Measurements from ENCODE around the gene SMOC2.
A peak's percentile ranks its signal among the peaks of the same experiment; 100 is the strongest.

The SMOC2 gene

GRCh38 chr6:168581236-168581635 is 140.3 kb downstream of the SMOC2 start:
- peak; percentile 3 for DNase-seq

GRCh38 chr6:168581706-168582105 is 140.7 kb downstream of the SMOC2 start:
- no peak for DNase-seq

- DNase-seq = no peak
Observed at GRCh38 chr6:168582571-168582981, 141.6 kb downstream of the SMOC2 start.

- DNase-seq = no peak
Observed at GRCh38 chr6:168583126-168583525, 142.1 kb downstream of the SMOC2 start.

- no peak for DNase-seq
Observed at GRCh38 chr6:168583821-168584220, 142.8 kb downstream of the SMOC2 start.

GRCh38 chr6:168584249-168584648 is 143.3 kb downstream of the SMOC2 start:
- no peak for DNase-seq

GRCh38 chr6:168584671-168585070 is 143.7 kb downstream of the SMOC2 start:
- DNase-seq = no peak

GRCh38 chr6:168585441-168585840 is 144.5 kb downstream of the SMOC2 start:
- DNase-seq = no peak

GRCh38 chr6:168589275-168589674 is 148.3 kb downstream of the SMOC2 start:
- no peak for DNase-seq

GRCh38 chr6:168590406-168590805 is 149.4 kb downstream of the SMOC2 start:
- DNase-seq = no peak

- DNase-seq = peak; percentile 82
Observed at GRCh38 chr6:168596344-168596743, 155.4 kb downstream of the SMOC2 start.

GRCh38 chr6:168597471-168597875 is 156.5 kb downstream of the SMOC2 start:
- peak; percentile 69 for DNase-seq

- no peak for DNase-seq
Observed at GRCh38 chr6:168598251-168599117, 157.5 kb downstream of the SMOC2 start.

GRCh38 chr6:168599118-168599494 is 158.1 kb downstream of the SMOC2 start:
- no peak for DNase-seq

GRCh38 chr6:168599769-168600330 is 158.9 kb downstream of the SMOC2 start:
- no peak for DNase-seq

GRCh38 chr6:168600381-168600780 is 159.4 kb downstream of the SMOC2 start:
- no peak for DNase-seq

- no peak for DNase-seq
Observed at GRCh38 chr6:168601111-168601510, 160.1 kb downstream of the SMOC2 start.

- DNase-seq = no peak
Observed at GRCh38 chr6:168601546-168601945, 160.6 kb downstream of the SMOC2 start.

- DNase-seq = no peak
Observed at GRCh38 chr6:168602576-168602975, 161.6 kb downstream of the SMOC2 start.

GRCh38 chr6:168603234-168603633 is 162.2 kb downstream of the SMOC2 start:
- DNase-seq = no peak

- DNase-seq = no peak
Observed at GRCh38 chr6:168605964-168606363, 165.0 kb downstream of the SMOC2 start.

GRCh38 chr6:168606722-168607121 is 165.7 kb downstream of the SMOC2 start:
- DNase-seq = no peak

- peak; percentile 65 for DNase-seq
Observed at GRCh38 chr6:168607272-168608112, 166.5 kb downstream of the SMOC2 start.

- no peak for DNase-seq
Observed at GRCh38 chr6:168608113-168608400, 167.1 kb downstream of the SMOC2 start.

Data from NCI-H345 (cell line).